Urothelium cell line (cell line): Measurements from ENCODE around the gene STXBP4.

Experiments
- DNase-seq: peaks from one replicate; pipeline ENCODE4 v3.0.0; 2011; ENCODE audit warnings: low spot score, mixed read lengths
- FAIRE-seq: peaks from 2 replicates; lab custom pipeline; 2011; peaks lifted over from hg19 to GRCh38; lab: Jason Lieb, UNC

The STXBP4 gene

DNA sequence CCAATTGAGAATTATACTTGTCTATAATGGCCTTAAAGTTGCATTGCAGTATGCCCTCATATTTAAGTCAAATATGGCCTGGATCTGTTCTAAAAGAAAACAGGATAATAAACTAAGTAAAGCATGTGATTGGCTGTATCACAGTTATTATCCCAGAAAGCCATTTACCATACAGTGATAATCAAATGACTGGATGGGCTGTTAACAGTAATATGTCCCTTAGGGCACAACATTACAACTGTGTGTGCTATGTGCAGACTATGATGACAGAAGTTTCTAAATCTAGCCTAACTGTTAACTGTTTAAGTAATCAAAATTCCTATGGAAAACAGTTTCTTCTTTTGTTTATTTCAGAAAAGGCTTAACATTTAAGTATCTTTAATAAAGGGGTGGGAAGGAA is 145.7 kb downstream of the STXBP4 start:
- FAIRE-seq (no peak), DNase-seq (no peak)

DNA sequence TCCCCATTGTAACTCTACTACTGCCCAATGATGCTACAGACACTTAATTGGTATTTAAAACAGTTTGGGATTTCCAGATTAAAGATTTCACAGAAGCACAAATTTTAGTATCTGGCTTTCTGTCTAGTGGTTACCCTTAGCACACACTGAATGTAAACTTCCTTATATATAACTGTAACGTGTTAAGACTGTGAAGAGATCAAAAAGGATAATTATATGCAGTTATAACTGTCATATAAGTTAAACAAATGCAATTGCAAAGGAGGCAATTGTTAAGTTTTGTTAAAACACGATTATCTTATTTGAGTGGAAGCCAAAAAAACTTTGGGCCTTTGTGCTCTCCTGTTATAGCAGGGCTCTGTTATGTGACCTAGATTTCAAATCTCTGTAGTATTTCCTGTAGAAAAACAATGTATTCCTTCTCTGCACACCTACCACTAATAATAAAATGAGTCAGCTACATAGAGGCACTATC is 147.9 kb downstream of the STXBP4 start:
- FAIRE-seq, result no peak

DNA sequence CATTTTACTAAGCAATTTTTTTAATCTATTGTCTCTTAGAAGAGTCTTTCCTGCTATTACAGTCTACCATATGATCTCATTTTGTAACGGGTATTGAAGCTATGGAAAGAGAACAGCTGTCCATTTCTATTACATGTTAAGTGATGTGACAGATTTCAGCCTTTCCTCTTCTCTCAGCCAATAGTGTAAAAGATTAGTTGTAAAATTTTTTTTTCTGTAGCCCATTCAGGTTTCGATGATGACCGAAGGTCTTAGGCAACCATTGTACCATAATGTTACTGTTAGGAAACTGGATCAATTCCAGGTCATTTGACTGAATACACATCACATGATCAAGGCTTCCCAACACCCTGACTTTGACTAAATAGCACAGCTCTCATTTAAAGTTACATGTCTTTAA is 148.6 kb downstream of the STXBP4 start:
- FAIRE-seq, result no peak
- DNase-seq, result no peak

More for the DNA sequence above, 147.9 kb downstream of the STXBP4 start:
- DNase-seq, result no peak

DNA sequence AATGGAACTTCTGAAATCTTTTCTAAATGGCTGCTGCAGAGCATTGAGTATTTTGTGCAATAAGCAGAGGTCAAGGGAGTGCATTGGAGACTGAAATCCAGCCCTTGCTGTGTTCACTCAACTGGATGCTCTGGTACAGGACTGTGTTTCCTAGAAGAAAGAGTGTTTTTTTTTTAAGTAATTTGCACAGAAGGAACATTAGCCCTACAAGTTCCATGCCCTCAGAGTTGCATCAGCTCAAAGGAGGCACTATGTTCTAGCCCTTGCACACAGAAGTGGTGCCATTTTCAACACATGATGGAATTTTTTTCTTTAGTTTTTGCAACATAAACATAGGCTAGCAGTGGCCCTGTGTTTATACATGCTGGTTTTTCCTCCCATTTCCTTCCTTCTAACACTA is 152.1 kb downstream of the STXBP4 start:
- FAIRE-seq, result no peak

DNA sequence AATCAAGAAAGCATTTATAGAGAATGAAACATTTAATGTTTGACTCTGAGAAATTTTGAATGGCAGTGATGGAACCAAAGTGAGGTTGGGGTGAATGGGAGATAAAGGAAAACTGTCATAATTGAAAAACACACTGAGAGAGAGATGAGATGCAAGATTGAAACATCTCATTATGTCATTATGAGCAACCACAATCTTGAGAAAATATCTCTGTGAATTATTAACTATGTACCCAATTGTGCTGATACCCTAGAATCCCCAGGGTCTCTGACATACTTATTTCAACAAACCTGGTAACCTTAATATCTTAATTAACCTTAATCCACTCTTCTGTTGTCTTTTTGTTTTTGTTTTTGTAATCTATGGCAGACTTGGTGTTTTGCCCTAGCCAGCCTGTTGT is 152.7 kb downstream of the STXBP4 start:
- DNase-seq (no peak), FAIRE-seq (no peak)

More for the DNA sequence above, 152.1 kb downstream of the STXBP4 start:
- no peak for DNase-seq

DNA sequence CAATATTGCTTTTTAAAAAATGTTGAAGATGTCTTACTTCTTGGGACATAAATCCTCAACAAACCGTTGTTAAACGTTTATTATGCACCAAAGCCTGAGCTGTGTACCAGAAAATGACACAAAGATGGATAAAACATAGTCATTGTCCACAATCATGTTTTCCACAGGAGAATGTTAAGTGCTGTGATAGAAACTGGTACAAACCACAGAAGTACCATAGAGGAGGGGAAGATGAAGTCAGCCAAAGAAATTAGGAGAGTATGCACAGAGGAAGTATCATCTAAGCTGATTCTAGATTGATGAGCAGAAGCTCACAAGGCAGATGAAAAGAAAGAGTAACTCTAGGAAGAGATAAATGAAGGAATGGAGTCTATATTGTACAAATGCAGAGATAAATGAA is 153.5 kb downstream of the STXBP4 start:
- DNase-seq (no peak), FAIRE-seq (no peak)

DNA sequence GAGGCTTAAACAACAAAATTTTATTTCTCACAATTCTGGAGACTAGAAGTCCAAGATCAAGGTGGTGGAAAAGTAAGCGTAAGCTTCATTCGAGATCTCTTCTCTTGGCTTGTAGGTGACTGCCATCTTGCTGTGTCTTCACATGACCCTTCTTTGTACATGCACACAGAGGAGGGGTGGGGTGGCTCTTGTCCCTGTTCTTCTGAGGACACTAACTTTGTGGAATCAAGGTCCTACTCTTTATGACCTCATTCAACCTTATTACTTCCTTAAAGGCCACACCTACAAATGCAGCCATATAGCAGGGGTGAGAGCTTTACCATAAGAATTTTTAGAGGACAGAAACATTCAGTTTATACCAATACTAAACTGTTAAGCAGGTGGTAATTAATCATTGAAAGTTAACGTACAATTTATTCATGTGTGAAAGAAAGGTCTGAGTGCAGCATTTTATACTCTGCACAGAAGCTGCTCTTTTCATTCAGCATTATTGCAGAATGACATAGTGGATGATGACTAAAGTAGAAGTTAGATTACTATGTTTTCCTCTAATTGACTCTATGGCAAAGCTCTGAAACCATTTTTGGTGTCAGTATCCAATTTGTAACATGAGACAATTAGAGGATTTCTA is 156.3 kb downstream of the STXBP4 start:
- DNase-seq, result no peak
- no peak for FAIRE-seq

DNA sequence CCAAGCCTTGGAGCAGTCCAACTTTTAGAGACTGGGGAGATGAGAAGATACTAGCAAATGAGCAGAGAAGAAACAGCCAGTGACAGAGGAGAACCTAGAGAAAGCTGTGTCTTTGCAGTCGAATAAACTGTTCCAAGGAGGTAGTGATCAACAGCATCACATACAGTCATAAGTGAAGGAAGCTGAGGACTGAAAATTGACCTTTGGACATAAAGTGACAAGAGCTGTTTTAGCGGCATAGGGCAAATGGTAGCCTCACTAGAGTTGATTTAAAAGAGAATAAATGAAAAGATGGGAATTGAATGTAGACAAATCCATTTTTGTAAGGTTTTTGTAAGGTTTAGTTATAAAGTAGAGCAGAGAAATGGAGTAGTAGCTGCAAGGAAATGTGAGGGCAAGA is 165.0 kb downstream of the STXBP4 start:
- no peak for DNase-seq
- FAIRE-seq, result no peak

DNA sequence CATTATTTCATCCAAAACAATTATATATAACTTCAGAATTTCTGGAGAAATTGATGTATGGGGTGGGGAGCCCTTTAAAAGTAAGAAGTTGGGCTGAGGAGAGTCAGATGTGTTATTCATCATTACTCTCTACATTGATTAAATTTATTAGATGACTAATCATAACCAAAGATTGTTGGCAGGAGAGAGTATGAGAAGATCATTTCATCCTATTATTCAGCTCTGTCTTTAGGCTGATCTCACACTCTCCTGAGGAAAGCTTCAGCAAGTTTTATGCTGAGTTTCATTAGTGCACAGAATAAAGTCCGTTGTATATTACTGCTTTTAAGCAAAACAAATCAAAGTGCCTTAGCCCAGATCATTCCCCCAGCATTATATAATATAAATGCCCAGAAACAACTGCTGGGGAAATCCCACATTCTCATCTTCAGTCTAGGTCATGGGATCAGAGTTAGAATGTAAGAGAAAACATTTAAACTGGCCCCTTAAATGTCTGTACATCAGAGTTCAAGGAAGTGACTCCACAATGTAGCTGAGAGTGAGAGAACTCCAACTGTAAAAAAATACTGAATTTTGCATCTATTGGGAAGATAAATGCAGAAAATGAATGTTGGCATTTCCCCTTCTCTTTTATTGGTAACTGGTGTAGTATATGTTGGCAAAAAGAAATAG is 166.1 kb downstream of the STXBP4 start:
- DNase-seq, result no peak
- FAIRE-seq, result no peak

DNA sequence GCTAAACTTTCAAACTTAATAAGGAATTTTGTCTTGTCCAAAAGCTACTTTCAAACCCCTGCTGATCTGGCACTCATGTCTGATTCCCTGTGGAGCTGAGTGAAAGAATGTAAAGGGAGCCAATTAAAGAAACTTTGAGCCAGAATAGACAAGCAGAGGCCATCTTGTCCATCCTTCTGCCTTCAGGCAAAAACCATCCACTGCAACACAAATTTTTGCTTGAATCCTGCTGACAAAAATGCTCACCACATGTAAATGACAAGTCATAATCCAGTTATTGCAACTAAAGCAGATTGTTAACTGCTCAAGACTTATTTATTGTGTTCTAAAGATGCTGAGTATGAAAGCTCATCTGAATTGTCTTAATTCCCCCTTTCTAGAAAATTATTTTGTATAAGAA is 172.2 kb downstream of the STXBP4 start:
- FAIRE-seq (no peak), DNase-seq (no peak)

DNA sequence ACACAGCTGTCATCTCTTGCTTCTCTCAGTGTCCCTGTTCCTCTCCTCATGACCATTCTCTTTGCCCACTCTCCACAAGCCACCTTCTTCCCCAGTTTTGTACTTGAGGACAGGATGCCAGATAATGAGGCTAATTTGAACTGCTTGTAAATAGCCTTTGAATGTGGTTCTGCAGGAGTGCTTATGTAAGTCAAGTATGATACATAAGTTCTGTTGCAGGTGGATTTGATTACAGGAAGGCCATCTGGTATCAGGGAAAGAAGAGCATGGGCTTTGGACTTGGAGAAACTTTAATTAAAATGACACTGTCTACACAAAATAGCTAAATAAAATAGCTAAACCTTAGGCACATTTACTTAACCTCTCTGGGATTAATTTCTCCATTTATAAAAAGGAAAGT is 176.0 kb downstream of the STXBP4 start:
- DNase-seq (no peak), FAIRE-seq (no peak)

DNA sequence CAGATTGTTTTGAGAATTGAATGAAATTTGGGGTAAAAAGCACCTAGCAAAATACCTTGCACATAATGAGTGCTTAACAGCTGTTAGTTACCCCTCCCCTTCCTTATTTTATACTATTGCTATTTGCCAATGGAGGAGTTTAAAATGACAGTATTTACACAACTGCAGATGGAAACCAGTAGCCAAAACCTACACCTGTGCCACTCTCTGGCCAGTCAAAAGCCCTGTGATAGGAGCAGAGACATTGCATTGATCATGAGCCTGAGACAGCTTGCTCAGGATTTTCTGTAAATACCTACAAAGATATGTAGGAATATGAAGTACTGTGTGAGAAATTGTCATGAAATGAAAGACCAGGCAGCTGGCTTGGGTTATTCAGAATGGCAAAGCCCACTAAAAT is 180.9 kb downstream of the STXBP4 start:
- DNase-seq (no peak), FAIRE-seq (no peak)

DNA sequence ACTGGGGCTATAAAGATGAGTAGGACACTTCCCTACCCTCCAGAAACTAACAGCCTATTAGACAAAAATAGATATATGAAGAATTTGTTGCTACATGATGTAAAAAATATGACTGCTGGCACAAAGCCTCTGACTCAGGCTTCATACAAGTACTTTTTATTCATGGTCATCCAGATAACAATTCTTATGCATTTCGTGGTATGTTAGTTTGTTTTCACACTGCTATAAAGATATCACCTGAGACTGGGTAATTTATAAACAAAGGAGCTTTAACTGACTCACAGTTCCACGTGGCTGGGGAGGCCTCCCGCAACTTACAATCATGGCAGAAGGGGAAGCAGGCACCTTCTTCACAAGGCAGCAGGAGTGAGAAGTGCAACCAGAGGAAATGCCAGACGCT is 183.7 kb downstream of the STXBP4 start:
- DNase-seq, result no peak
- FAIRE-seq, result no peak

DNA sequence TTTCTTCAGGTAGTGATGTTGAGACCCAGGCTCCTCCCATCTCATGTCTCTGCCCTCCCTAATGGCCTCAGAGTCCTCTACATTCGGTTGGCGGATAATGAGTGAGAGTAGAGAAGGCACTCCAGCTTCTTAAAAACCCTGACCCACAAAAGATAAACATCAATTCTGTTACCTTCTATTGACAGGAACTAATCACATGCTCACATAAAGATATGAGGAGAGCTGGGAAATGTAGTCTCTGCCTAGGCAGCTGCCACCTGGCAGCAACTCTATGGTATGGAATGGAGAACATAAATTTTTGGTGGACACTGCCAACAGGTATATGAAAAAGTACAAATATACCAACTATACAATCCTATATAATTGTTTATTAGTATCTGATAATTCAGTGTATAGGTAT is 185.5 kb downstream of the STXBP4 start:
- no peak for DNase-seq
- FAIRE-seq, result no peak

DNA sequence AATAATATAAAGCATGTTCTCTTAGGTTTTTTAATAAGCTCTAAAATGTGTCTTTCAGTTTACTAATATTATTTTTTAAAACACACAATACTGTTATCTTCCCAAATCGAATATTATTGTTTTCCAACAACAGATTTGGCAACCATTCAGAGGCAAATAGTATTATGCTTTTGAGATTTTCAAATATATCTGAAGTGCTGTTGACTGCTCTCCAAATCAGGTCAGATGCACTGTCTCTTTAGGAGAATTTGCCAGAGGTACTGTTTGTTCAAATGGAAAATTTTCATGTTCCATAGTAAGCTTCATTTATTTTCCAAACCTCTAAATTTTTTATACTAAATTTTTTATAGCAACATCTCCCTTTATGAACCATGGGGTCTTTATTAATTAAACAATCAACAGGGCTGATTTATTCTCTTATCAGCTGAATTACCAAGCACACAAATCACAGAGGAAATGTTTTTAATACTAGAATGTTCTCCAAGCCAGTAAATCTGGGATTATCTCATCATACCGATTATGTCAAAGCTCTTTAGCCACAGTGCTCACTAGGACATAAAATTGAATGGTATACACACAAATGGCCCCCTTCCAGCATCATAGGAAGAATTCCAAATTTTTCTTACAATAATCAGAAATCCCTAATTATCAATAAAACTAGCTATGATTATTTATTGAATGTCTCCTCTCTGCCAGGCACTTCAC is 187.4 kb downstream of the STXBP4 start:
- DNase-seq (no peak), FAIRE-seq (no peak)

DNA sequence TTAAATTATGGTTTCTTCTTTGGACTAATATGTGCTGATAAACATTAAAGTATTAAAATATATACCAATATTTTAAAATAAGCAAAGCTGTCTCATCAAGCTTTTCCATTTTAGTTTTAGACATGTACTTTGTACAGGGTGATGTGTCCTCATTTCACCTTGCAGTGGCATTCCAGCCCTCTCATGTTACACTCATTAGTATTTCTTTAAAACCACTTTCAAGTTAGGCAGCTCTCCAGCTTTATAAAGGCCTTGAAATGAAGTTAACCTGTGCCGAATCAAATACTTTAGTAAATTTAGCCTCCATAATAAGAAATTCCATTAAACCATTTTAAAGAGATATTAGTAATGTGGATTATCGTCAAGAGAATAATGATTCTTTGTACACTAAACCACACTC is 188.6 kb downstream of the STXBP4 start:
- DNase-seq (peak; percentile 10), FAIRE-seq (no peak)

DNA sequence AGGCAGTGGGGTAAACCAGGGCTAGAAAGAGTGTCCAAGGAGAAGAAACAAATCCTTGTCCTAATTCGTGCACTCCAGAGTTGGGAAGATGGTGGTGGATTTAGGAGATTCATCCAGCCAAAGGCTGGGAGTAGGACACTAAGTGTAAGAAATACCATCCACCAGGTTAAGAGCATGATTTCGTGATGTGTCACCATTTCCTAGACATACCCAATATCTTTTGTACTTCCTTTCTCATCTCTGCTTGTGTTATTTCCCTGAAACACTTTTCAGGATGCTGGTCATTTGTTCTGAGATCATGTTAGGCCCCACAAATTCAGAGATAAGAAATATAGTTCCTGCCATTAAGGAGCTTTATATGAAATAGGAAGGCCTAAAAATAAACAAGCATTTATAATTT is 189.9 kb downstream of the STXBP4 start:
- DNase-seq (peak; percentile 17), FAIRE-seq (no peak)

DNA sequence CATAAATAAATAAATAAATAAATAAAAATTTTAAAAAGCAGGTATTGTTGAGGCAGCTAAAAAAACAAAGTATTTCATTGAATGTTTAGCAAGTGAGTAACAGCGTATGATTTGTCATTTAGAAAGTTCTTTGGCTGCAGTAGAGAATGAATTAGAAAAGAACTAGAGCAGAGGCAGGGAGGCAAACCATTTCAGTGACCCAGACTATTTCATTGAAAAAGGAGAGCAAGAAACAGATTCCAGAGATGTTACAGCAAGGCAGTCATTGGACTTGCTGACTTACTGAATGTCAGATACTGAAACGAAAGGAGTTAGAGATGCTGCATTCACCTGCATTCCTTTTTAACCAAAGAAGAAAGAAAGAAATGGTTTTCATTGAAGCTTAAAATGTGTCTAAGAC is 190.7 kb downstream of the STXBP4 start:
- no peak for DNase-seq
- no peak for FAIRE-seq

DNA sequence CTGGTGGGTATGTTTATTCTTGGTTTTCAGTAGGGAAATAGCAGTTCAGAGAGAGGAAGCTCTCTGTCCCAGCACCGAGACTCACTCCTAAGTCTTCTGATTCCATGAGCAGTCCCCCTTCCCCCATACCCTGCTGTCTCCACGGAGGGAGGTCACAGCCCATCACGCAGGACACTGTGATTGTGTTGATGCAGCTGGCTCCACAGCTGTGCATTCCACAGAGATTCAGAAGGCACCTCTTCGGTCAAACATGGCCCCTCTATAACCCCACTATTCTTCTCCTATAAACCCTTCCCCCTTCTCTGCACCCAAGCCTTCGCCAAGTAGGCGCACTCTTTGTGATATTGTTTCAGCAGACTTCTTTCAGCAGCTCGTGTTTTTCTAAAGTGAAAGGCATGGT is 191.9 kb downstream of the STXBP4 start:
- DNase-seq (no peak), FAIRE-seq (no peak)

DNA sequence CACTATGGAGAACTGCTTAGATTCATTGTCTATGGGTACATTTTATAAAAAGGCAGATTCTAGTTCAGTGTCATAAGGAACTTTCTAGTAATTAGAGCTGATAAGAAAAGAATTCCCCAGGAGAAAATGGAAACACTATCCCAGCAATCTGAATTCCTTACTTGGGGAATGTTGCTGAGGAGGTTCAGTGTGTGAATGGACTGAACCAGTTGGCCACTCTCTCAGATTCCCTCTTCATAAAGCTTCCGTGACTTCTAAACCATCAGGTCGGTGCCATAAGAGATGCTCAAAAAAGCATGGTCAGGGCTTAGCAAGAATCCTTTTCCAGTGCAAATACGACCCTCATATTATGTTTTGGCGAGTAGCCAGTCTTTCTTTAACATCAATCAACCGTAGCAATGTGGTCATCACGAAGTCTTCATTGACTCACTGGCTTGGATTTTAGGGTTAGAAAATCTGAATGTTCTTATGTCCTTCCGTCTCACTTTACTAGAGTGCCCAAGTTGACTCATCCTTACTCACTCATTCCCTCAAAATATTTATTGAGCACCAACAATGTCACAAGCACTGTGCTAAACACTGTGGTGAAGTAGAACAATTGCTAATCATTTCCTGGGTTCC is 193.5 kb downstream of the STXBP4 start:
- FAIRE-seq, result no peak

DNA sequence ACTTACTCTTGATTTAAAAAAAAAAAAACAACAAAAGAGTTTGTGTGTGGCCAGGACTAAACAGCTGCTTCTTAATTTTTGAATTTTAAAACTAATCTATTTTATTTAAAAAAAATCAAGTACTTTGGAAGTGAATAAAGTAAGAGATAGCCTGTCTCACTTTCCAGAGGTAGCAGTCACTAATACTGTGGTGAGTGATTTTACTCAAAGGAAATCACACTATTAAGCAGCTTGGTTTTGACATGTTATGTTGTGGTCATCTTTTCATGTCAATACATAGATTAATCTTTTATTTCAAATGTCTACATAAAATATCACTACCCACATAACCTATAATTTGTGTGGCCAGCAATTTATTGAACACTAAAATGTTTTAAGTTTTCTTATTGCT is 194.0 kb downstream of the STXBP4 start:
- no peak for FAIRE-seq
- no peak for DNase-seq

More for the DNA sequence above, 193.5 kb downstream of the STXBP4 start:
- DNase-seq, result peak; percentile 67

DNA sequence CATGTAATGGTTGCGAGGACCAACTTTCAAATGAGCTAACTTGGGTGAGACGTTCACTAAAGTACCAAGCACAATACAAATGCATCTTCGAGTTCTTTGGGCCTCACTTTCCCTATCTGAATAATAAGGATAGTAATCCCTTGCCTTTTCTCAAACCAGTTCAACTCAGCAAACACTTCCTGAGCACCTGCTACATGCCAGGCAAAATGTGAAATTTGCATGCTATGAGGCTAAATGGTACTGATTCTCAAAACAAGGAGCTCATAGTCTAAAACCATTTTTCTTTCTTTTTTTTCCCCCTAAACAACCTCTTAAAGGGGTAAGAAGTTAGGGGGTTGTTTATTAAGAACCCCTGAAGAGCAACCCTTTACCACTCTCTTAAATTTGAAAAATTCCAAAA is 194.8 kb downstream of the STXBP4 start:
- DNase-seq (no peak), FAIRE-seq (no peak)
